Osteocyte (in vitro differentiated cells): ENCODE results near the gene DUSP16. TPM values are rescaled to one million over a fixed set of nuclear protein-coding genes. Genes with fewer than 3 reads are reported as not detected.
"Not testable (repeated sequence)": the region's sequence is repeated elsewhere in the genome, so short reads cannot be mapped to it uniquely, and the experiment has no call there.

ENCODE experiments used
- DNase-seq: peaks from one replicate; pipeline ENCODE4 v3.0.0; 2021; ENCODE audit warnings: mixed read lengths; ENCODE audit not compliant: unreplicated experiment; ENCODE audit errors: extremely low spot score
- H3K27ac Mint-ChIP-seq: one replicate; pipeline ENCODE4 v1.8.0; 2021; ENCODE audit warnings: mild to moderate bottlenecking, mixed read lengths; ENCODE audit not compliant: unreplicated experiment
- H3K27me3 Mint-ChIP-seq: one replicate; pipeline ENCODE4 v1.8.0; 2021; ENCODE audit warnings: mixed read lengths; ENCODE audit not compliant: unreplicated experiment
- H3K36me3 Mint-ChIP-seq: one replicate; pipeline ENCODE4 v1.8.0; 2021; ENCODE audit warnings: mixed read lengths; ENCODE audit not compliant: unreplicated experiment
- H3K4me1 Mint-ChIP-seq: one replicate; pipeline ENCODE4 v1.8.0; 2021; ENCODE audit warnings: mixed read lengths; ENCODE audit not compliant: unreplicated experiment
- H3K4me3 Mint-ChIP-seq: one replicate; pipeline ENCODE4 v1.8.0; 2021; ENCODE audit warnings: mild to moderate bottlenecking, moderate library complexity, mixed read lengths; ENCODE audit not compliant: unreplicated experiment
- H3K9me3 Mint-ChIP-seq: one replicate; pipeline ENCODE4 v1.8.0; 2021; ENCODE audit warnings: mixed read lengths; ENCODE audit not compliant: unreplicated experiment
- CTCF ChIP-seq: fragments of 200-600 bp; sonication (generic); IDR thresholded peaks from 2 replicates; pipeline ENCODE4 v1.5.0; 2021; ENCODE audit warnings: antibody characterized with exemption, mild to moderate bottlenecking, moderate library complexity
- total RNA-seq: library from RNA; stranded (reverse); gene quantifications from 2 replicates; pipeline ENCODE4 v1.2.1, GENCODE V29; 2021

The DUSP16 gene
- total RNA-seq, 1 donor from 2014 or later: 10.3 TPM

DNA sequence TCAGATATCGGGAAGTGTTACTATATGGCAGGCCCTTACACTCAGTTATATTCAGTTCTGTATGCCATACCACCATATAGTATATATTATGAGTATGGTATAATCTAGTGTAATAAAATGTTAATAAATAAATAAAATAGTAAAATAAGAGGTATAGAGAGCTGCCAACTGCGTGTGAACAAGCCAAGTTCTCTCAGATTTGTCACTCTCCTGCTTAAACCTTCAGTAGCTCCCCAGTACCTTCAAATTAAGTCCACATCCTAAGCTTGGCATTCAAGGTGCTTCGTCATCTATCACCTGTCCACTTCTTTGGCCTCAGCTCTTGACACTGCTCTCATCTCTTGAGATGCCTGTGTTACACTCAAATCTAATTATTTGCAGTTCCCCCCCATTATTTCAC lies 36.2 kb upstream of the DUSP16 start:
- Mint-ChIP-seq H3K4me1 (no peaks in the 10 kb centered on the region), H3K4me3 (no peak overlapping the region), H3K27ac (no peak overlapping the region), H3K27me3 (peaks cover 26% of the 10 kb centered on the region), H3K9me3 (no peaks in the 10 kb centered on the region), H3K36me3 (no peaks in the 10 kb centered on the region)
- DNase-seq: no peak
- no peak for TF ChIP-seq CTCF

DNA sequence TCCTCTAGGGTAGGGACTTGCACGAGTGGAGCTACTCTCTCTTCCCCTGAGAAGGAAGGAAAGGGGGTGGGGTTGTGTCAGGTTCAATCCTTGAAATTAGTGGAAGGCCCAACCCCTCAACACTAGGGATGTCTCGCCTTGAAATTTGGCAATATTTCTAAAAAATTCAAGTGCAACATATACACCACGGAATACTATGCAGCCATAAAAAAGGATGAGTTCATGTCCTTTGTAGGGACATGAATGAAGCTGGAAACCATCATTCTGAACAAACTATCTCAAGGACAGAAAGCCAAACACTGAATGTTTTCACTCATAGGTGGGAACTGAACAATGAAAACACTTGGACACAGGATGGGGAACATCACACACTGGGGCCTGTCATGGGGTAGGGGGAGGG lies 33.9 kb upstream of the DUSP16 start:
- not testable (repeated sequence) for H3K9me3 Mint-ChIP-seq, H3K4me1 Mint-ChIP-seq, DNase-seq, H3K4me3 Mint-ChIP-seq, H3K27ac Mint-ChIP-seq, H3K36me3 Mint-ChIP-seq
- peaks cover 26% of the 10 kb centered on the region for H3K27me3 Mint-ChIP-seq

DNA sequence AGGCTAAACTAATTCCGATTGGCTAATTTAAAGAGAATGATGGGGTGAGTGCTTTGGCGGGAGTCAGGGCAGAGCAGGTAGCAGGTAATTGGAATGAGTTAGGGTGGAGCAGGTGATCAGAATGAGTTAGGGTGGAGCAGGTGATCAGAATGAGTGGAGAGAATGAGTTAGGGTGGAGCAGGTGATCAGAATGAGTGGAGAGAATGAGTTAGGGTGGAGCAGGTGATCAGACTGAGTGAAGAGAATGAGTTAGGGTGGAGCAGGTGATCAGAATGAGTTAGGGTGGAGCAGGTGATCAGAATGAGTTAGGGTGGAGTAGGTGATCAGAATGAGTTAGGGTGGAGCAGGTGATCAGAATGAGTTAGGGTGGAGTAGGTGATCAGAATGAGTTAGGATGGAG lies 33.3 kb upstream of the DUSP16 start:
- H3K9me3 Mint-ChIP-seq, H3K27ac Mint-ChIP-seq: not testable (repeated sequence)

GRCh38 chr12:12592930-12593329 lies 30.3 kb upstream of the DUSP16 start:
- Mint-ChIP-seq H3K9me3 (no peaks in the 10 kb centered on the region), H3K27ac (no peak overlapping the region), H3K4me1 (no peaks in the 10 kb centered on the region), H3K4me3 (no peak overlapping the region), H3K36me3 (no peaks in the 10 kb centered on the region), H3K27me3 (peaks cover 9% of the 10 kb centered on the region)
- TF ChIP-seq CTCF: no peak
- DNase-seq: no peak

More for the DNA sequence above, 33.3 kb upstream of the DUSP16 start:
- not testable (repeated sequence) for H3K4me3 Mint-ChIP-seq, H3K4me1 Mint-ChIP-seq, DNase-seq, H3K36me3 Mint-ChIP-seq
- H3K27me3 Mint-ChIP-seq: peaks cover 25% of the 10 kb centered on the region

- H3K27ac Mint-ChIP-seq: no peak overlapping the region
- no peak for TF ChIP-seq CTCF
- no peaks in the 10 kb centered on the region for H3K36me3 Mint-ChIP-seq
- no peak overlapping the region for H3K4me3 Mint-ChIP-seq
- peaks cover 19% of the 10 kb centered on the region for H3K27me3 Mint-ChIP-seq
- no peaks in the 10 kb centered on the region for H3K4me1 Mint-ChIP-seq
- H3K9me3 Mint-ChIP-seq: no peaks in the 10 kb centered on the region
- no peak for DNase-seq
These were observed 28.3 kb upstream of the DUSP16 start for GRCh38 chr12:12590961-12591360.

GRCh38 chr12:12588436-12588835 lies 25.8 kb upstream of the DUSP16 start:
- H3K27me3 Mint-ChIP-seq: peaks cover 35% of the 10 kb centered on the region
- not testable (repeated sequence) for H3K9me3 Mint-ChIP-seq, H3K4me1 Mint-ChIP-seq, DNase-seq, H3K36me3 Mint-ChIP-seq, H3K27ac Mint-ChIP-seq, H3K4me3 Mint-ChIP-seq

- H3K27ac Mint-ChIP-seq: no peak overlapping the region
- H3K9me3 Mint-ChIP-seq: no peaks in the 10 kb centered on the region
- no peaks in the 10 kb centered on the region for H3K4me1 Mint-ChIP-seq
- H3K27me3 Mint-ChIP-seq: peaks cover 37% of the 10 kb centered on the region
- DNase-seq: no peak
- no peak overlapping the region for H3K4me3 Mint-ChIP-seq
- no peaks in the 10 kb centered on the region for H3K36me3 Mint-ChIP-seq
- no peak for TF ChIP-seq CTCF
These were observed 25.2 kb upstream of the DUSP16 start for GRCh38 chr12:12587878-12588277.
